ENCODE data around the gene FAM222A.

Gene FAM222A

GRCh38 chr12:109713187-109714070, at the start of gene FAM222A:
TSS of gene FAM222A (plus strand) at chr12:109713825. CDS start at chr12:109744147, 30,322 bp downstream.
- peak; percentile 96 for DNase-seq (ENCODE audit: low spot score)

- DNase-seq (ENCODE audit: low spot score) = no peak
These were observed 49.2 kb upstream of the FAM222A start for GRCh38 chr12:109664402-109664801.

- no peak for DNase-seq (ENCODE audit: low spot score)
These were observed 47.6 kb upstream of the FAM222A start for GRCh38 chr12:109666068-109666467.

GRCh38 chr12:109670731-109671130, 42.9 kb upstream of the FAM222A start:
- no peak for DNase-seq (ENCODE audit: low spot score)

- no peak for DNase-seq (ENCODE audit: low spot score)
These were observed 42.1 kb upstream of the FAM222A start for GRCh38 chr12:109671502-109671901.

GRCh38 chr12:109673379-109673778, 40.2 kb upstream of the FAM222A start:
- no peak for DNase-seq (ENCODE audit: low spot score)

GRCh38 chr12:109673884-109674283, 39.7 kb upstream of the FAM222A start:
- DNase-seq (ENCODE audit: low spot score) = no peak

- DNase-seq (ENCODE audit: low spot score) = no peak
These were observed 38.2 kb upstream of the FAM222A start for GRCh38 chr12:109675411-109675810.

GRCh38 chr12:109677279-109677691, 36.3 kb upstream of the FAM222A start:
- DNase-seq (ENCODE audit: low spot score) = no peak

- no peak for DNase-seq (ENCODE audit: low spot score)
These were observed 34.9 kb upstream of the FAM222A start for GRCh38 chr12:109678719-109679118.

- DNase-seq (ENCODE audit: low spot score) = no peak
These were observed 33.9 kb upstream of the FAM222A start for GRCh38 chr12:109679501-109680263.

- DNase-seq (ENCODE audit: low spot score) = no peak
These were observed 33.2 kb upstream of the FAM222A start for GRCh38 chr12:109680264-109681005.

GRCh38 chr12:109681986-109682707, 31.5 kb upstream of the FAM222A start:
- no peak for DNase-seq (ENCODE audit: low spot score)

- DNase-seq (ENCODE audit: low spot score) = no peak
These were observed 30.9 kb upstream of the FAM222A start for GRCh38 chr12:109682708-109683060.

GRCh38 chr12:109683316-109683715, 30.3 kb upstream of the FAM222A start:
- DNase-seq (ENCODE audit: low spot score) = no peak

- DNase-seq (ENCODE audit: low spot score) = no peak
These were observed 27.8 kb upstream of the FAM222A start for GRCh38 chr12:109685574-109686447.

GRCh38 chr12:109686523-109686922, 27.1 kb upstream of the FAM222A start:
- DNase-seq (ENCODE audit: low spot score) = no peak

- DNase-seq (ENCODE audit: low spot score) = no peak
These were observed 26.4 kb upstream of the FAM222A start for GRCh38 chr12:109687250-109687649.

- DNase-seq (ENCODE audit: low spot score) = no peak
These were observed 24.2 kb upstream of the FAM222A start for GRCh38 chr12:109689426-109689825.

GRCh38 chr12:109693160-109693559, 20.5 kb upstream of the FAM222A start:
- DNase-seq (ENCODE audit: low spot score) = no peak
